ENCODE data around the gene CDK5. TPM values are rescaled to one million over a fixed set of nuclear protein-coding genes. Genes with fewer than 3 reads are reported as not detected.

Gene CDK5
- total RNA-seq, 1 experiment from 2014 or later = 12.2 TPM

- Mint-ChIP-seq H3K27me3 (ENCODE audit: insufficient read depth, unreplicated experiment) (no peaks in the 10 kb centered on the region), H3K27ac (ENCODE audit: low read depth, unreplicated experiment) (no peak overlapping the region), H3K4me3 (ENCODE audit: unreplicated experiment) (no peak overlapping the region), H3K9me3 (ENCODE audit: unreplicated experiment) (no peaks in the 10 kb centered on the region), H3K36me3 (ENCODE audit: insufficient read depth, unreplicated experiment) (peaks cover 20% of the 10 kb centered on the region), H3K4me1 (ENCODE audit: insufficient read depth, unreplicated experiment) (peaks cover 13% of the 10 kb centered on the region)
- POLR2A ChIA-PET = interaction anchor here (0.6 kb wide), 1 partner anchor 44 kb away, joined by 3 read pairs; no protein-coding TSS in a partner anchor
- no peak for DNase-seq (ENCODE audit: unreplicated experiment)
- intact Hi-C loops (cut with micrococcal nuclease) = no loop called here
- BruUV-seq (replicated peaks) = no TSS peak
- CTCF ChIA-PET = interaction anchor here (0.7 to 0.8 kb wide), 3 partner anchors 54 to 136 kb away, joined by 3 to 4 read pairs (median 3); no protein-coding TSS in a partner anchor
- TF ChIP-seq, protein P1, sequence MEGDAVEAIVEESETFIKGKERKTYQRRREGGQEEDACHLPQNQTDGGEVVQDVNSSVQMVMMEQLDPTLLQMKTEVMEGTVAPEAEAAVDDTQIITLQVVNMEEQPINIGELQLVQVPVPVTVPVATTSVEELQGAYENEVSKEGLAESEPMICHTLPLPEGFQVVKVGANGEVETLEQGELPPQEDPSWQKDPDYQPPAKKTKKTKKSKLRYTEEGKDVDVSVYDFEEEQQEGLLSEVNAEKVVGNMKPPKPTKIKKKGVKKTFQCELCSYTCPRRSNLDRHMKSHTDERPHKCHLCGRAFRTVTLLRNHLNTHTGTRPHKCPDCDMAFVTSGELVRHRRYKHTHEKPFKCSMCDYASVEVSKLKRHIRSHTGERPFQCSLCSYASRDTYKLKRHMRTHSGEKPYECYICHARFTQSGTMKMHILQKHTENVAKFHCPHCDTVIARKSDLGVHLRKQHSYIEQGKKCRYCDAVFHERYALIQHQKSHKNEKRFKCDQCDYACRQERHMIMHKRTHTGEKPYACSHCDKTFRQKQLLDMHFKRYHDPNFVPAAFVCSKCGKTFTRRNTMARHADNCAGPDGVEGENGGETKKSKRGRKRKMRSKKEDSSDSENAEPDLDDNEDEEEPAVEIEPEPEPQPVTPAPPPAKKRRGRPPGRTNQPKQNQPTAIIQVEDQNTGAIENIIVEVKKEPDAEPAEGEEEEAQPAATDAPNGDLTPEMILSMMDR (IDR thresholded peaks at IDR 0.05; ENCODE audit: unreplicated experiment) = no peak
Measured at GRCh38 chr7:151033864-151034249, 23.8 kb downstream of the CDK5 start.

DNA sequence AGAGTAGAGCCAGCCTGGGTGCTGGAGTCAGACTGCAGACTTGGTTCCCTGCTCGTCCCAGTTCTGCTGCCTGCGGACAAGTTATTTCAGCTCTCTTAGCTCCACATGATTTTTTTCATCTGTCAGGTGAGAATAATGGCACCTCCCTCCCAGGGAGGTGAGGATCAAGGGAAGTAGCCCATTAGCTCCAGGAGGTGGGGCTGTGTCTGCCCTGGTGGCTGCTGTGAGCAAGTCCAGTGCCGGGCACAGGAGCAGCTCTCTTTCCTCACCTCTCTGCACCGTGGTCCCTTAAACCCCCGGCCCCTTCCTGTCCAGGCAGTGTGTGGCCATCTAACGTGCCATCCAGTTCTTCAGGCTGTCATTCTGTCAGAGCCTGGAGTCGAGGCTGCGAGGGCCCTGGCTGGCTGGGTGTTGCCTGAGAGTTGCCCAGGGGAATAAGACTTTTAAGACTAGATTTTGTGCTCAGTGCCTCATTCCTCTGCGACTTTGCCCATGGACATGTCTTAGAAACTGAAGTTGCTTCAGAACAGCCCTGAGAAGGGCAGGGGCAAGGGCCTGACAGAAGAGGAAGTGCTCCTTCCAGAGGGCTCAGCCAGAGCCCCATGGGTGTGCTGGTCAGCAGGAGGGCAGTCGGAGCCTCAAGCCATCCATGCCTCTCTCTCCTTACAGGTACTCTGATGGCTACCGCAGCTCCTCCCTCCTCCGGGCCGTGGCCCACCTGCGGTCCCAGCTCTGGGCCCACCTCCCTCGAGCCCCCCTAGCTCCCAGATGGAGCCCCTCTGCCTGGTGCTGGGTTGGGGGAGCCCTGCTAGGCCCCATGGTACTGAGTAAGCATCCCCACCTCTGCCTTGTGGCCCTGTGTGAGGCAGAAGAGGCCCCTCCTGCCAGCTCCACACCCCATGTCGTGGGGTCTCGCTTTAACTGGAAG lies 24.5 kb downstream of the CDK5 start:
- Mint-ChIP-seq H3K4me3 (ENCODE audit: unreplicated experiment) (no peak overlapping the region), H3K27ac (ENCODE audit: low read depth, unreplicated experiment) (no peak overlapping the region), H3K4me1 (ENCODE audit: insufficient read depth, unreplicated experiment) (peaks cover 12% of the 10 kb centered on the region), H3K27me3 (ENCODE audit: insufficient read depth, unreplicated experiment) (no peaks in the 10 kb centered on the region), H3K9me3 (ENCODE audit: unreplicated experiment) (no peaks in the 10 kb centered on the region), H3K36me3 (ENCODE audit: insufficient read depth, unreplicated experiment) (peaks cover 25% of the 10 kb centered on the region)
- DNase-seq (ENCODE audit: unreplicated experiment) = no peak
- intact Hi-C loops (cut with micrococcal nuclease) = no loop called here
- TF ChIP-seq, protein P1 (IDR thresholded peaks at IDR 0.05; ENCODE audit: unreplicated experiment) = no peak
- BruUV-seq (replicated peaks) = no TSS peak
- ChIA-PET CTCF (interaction anchor here (0.5 to 2.1 kb wide), 5 partner anchors 18 to 722 kb away, joined by 3 to 8 read pairs (median 5); no protein-coding TSS in a partner anchor), POLR2A (interaction anchor here (0.6 to 0.7 kb wide), 2 partner anchors 45 to 51 kb away, joined by 3 read pairs; no protein-coding TSS in a partner anchor)

DNA sequence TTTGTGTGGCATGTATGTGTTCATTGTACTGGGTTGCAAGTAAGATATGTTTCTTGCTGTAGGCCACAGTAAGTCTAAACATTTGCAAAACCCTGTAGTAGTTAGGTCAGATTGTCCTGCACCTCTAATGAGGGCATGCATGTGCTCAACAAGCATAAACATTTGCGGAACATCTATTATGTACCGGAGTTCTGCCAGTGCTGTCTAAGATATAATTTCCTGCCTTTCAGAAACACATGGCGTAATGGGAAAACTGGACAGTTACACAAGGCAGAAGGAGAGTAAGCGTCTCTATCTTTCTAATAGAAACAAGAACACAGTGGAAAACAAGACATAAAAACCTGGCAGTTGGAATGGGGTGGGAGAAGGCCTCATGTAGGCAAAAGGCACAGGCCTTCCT lies 26.7 kb downstream of the CDK5 start:
- no peaks in the 10 kb centered on the region for H3K27me3 Mint-ChIP-seq (ENCODE audit: insufficient read depth, unreplicated experiment)
- no peak for DNase-seq (ENCODE audit: unreplicated experiment)
- H3K4me3 Mint-ChIP-seq (ENCODE audit: unreplicated experiment) = no peak overlapping the region
- POLR2A ChIA-PET = no interaction called here
- TF ChIP-seq, protein P1 (IDR thresholded peaks at IDR 0.05; ENCODE audit: unreplicated experiment) = no peak
- CTCF ChIA-PET = interaction anchor here (2.1 kb wide), 1 partner anchor 80 kb away, joined by 8 read pairs; no protein-coding TSS in a partner anchor
- peaks cover 18% of the 10 kb centered on the region for H3K36me3 Mint-ChIP-seq (ENCODE audit: insufficient read depth, unreplicated experiment)
- peaks cover 29% of the 10 kb centered on the region for H3K4me1 Mint-ChIP-seq (ENCODE audit: insufficient read depth, unreplicated experiment)
- no TSS peak for BruUV-seq (replicated peaks)
- no peaks in the 10 kb centered on the region for H3K9me3 Mint-ChIP-seq (ENCODE audit: unreplicated experiment)
- intact Hi-C loops (cut with micrococcal nuclease) = no loop called here
- H3K27ac Mint-ChIP-seq (ENCODE audit: low read depth, unreplicated experiment) = no peak overlapping the region

- no peaks in the 10 kb centered on the region for H3K27me3 Mint-ChIP-seq (ENCODE audit: insufficient read depth, unreplicated experiment)
- H3K9me3 Mint-ChIP-seq (ENCODE audit: unreplicated experiment) = no peaks in the 10 kb centered on the region
- POLR2A ChIA-PET = interaction anchor here (0.6 to 2.6 kb wide), 16 partner anchors 9 to 87 kb away, joined by 3 to 42 read pairs (median 6); partner anchors contain the start of genes AGAP3, ASIC3, CDK5 and FASTK
- peaks cover 29% of the 10 kb centered on the region for H3K4me1 Mint-ChIP-seq (ENCODE audit: insufficient read depth, unreplicated experiment)
- no TSS peak for BruUV-seq (replicated peaks)
- H3K4me3 Mint-ChIP-seq (ENCODE audit: unreplicated experiment) = peak overlapping the region; percentile 97
- TF ChIP-seq, protein P1 (IDR thresholded peaks at IDR 0.05; ENCODE audit: unreplicated experiment) = no peak
- peak overlapping the region; percentile 100 for H3K27ac Mint-ChIP-seq (ENCODE audit: low read depth, unreplicated experiment)
- H3K36me3 Mint-ChIP-seq (ENCODE audit: insufficient read depth, unreplicated experiment) = peaks cover 18% of the 10 kb centered on the region
- CTCF ChIA-PET = interaction anchor here (0.6 to 2.7 kb wide), 8 partner anchors 11 to 304 kb away, joined by 3 to 12 read pairs (median 3); no protein-coding TSS in a partner anchor
- no peak for DNase-seq (ENCODE audit: unreplicated experiment)
- intact Hi-C loops (cut with micrococcal nuclease) = loop anchor here (1.0 to 2.0 kb wide), 4 partner anchors 29 to 82 kb away; partner anchors contain the start of gene FASTK
Measured at GRCh38 chr7:151028948-151029501, 28.7 kb downstream of the CDK5 start.

Measured in MCF 10A (cell line).